Smooth muscle cell (in vitro differentiated cells): ENCODE measurements around the gene IL24. TPM values are rescaled to one million over a fixed set of nuclear protein-coding genes. Genes with fewer than 3 reads are reported as not detected.

Experiments used
- DNase-seq: peaks from one replicate; lab custom pipeline; 2025; ENCODE audit not compliant: unreplicated experiment; lab: John Stamatoyannopoulos, UW
- H2AFZ ChIP-seq: fragments of 200-600 bp; sonication (generic); 2 replicates; pipeline ENCODE4 v1.6.0; 2016; ENCODE audit warnings: antibody characterized with exemption, low read depth, mild to moderate bottlenecking
- H3F3A ChIP-seq: fragments of 200-600 bp; sonication (generic); 2 replicates; pipeline ENCODE4 v1.6.0; 2017; ENCODE audit warnings: antibody characterized with exemption, low read depth
- H3K27ac ChIP-seq: fragments of 200-600 bp; sonication (generic); 2 replicates; pipeline ENCODE4 v1.5.1; 2016; ENCODE audit warnings: low read depth, mild to moderate bottlenecking
- H3K27me3 ChIP-seq: fragments of 200-600 bp; sonication (generic); 2 replicates; pipeline ENCODE4 v1.6.1; 2016; ENCODE audit warnings: low read depth, mild to moderate bottlenecking
- H3K36me3 ChIP-seq: fragments of 200-600 bp; sonication (generic); 2 replicates; pipeline ENCODE4 v1.5.1; 2016; ENCODE audit warnings: low read depth
- H3K4me1 ChIP-seq: fragments of 200-600 bp; sonication (generic); 2 replicates; pipeline ENCODE4 v1.5.1; 2016; ENCODE audit warnings: low read depth
- H3K4me2 ChIP-seq: fragments of 200-600 bp; sonication (generic); 2 replicates; pipeline ENCODE4 v1.6.0; 2016; ENCODE audit warnings: mild to moderate bottlenecking
- H3K4me3 ChIP-seq: fragments of 200-600 bp; sonication (generic); 2 replicates; pipeline ENCODE4 v1.5.1; 2016; ENCODE audit warnings: mild to moderate bottlenecking
- H3K79me2 ChIP-seq: fragments of 200-600 bp; sonication (generic); 2 replicates; pipeline ENCODE4 v1.6.0; 2016; ENCODE audit warnings: low read depth, mild to moderate bottlenecking
- H3K9ac ChIP-seq: fragments of 200-600 bp; sonication (generic); 2 replicates; pipeline ENCODE4 v1.6.0; 2016; ENCODE audit warnings: low read depth
- H3K9me3 ChIP-seq: fragments of 200-600 bp; sonication (generic); replicated peaks from 2 replicates; pipeline ENCODE4 v1.5.1; 2016; ENCODE audit warnings: low read depth
- H4K20me1 ChIP-seq: fragments of 200-600 bp; sonication (generic); 2 replicates; pipeline ENCODE4 v1.6.0; 2016; ENCODE audit warnings: low read depth
- WGBS: methylation state at CpG from one replicate; pipeline ENCODE4 v1.1.7; 2016; ENCODE audit warnings: low lambda C conversion rate; 5-methylcytosine and 5-hydroxymethylcytosine counted together
- polyA plus RNA-seq: library from polyadenylated mRNA; unstranded; fragments of >200 nt; fragmentation: Nextera tagmentation; extraction: Ambion mirVana; gene quantifications from 2 replicates; pipeline ENCODE4 v1.2.1, GENCODE V29; 2016
- total RNA-seq: library from RNA; depleted of rRNA; stranded (reverse); fragments of >200 nt; gene quantifications from 2 replicates; pipeline ENCODE4 v1.2.3, GENCODE V29; 2014
- TF ChIP-seq, protein P1 (sequence below): fragments of 200-600 bp; sonication (generic); IDR thresholded peaks from 2 replicates; pipeline ENCODE4 v1.5.1; 2017; ENCODE audit warnings: borderline replicate concordance, mild to moderate bottlenecking, antibody characterized with exemption; ENCODE audit not compliant: insufficient read depth, poor library complexity, severe bottlenecking

Gene IL24
- total and polyA plus RNA-seq, 2 experiments from 2014 or later, result 1.5 to 1.9 TPM

DNA sequence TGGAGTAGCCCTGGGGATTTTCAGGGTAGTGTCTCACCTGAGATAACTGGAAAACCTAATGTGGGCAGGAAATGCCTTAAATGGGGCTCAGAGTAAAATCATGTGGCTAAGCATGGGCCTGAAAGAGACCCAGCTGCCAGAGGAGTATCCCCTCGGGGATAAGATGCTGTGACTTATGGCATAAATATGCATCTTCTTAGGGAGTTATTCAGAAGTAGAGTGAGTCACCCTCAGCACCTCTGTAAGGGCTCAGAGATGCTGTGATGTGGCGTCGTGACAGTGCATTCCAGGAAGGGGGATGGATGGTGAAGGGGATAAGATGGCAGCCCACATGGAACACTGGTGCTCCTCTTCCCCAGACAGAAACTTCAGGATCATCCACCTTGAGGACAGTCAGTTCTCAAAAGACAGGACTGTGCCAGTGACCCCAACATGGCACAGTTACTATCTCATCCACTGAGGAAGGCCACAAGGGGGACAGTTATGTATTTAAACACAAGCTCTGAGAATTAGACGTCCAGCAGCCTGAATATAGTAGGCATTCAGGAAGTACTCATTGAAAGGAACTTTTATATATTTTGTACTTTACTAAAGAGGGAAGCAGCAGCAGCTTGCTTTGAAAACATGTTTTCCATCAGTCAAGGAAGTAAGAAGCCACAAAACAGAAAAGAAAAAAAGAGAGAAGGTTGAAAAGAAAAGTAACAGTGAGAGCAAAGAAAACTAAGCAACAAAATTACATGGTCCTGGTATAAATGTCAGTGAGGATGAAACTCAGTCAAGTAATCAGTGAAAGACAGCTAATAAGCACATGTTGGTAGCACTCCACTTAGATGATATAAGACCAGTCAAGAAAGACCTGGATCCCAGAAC lies 8.3 kb downstream of the IL24 start:
- TF ChIP-seq, protein P1, sequence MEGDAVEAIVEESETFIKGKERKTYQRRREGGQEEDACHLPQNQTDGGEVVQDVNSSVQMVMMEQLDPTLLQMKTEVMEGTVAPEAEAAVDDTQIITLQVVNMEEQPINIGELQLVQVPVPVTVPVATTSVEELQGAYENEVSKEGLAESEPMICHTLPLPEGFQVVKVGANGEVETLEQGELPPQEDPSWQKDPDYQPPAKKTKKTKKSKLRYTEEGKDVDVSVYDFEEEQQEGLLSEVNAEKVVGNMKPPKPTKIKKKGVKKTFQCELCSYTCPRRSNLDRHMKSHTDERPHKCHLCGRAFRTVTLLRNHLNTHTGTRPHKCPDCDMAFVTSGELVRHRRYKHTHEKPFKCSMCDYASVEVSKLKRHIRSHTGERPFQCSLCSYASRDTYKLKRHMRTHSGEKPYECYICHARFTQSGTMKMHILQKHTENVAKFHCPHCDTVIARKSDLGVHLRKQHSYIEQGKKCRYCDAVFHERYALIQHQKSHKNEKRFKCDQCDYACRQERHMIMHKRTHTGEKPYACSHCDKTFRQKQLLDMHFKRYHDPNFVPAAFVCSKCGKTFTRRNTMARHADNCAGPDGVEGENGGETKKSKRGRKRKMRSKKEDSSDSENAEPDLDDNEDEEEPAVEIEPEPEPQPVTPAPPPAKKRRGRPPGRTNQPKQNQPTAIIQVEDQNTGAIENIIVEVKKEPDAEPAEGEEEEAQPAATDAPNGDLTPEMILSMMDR, result peak; percentile 9
- H3K4me2 ChIP-seq, result peak overlapping the region; percentile 23
- no peak for DNase-seq

GRCh38 chr1:206907304-206907991 lies 10.2 kb downstream of the IL24 start:
- Histone ChIP-seq H3K27me3 (peaks cover 23% of the 10 kb centered on the region), H3K9me3 (no peaks in the 10 kb centered on the region), H3F3A (no peaks in the 10 kb centered on the region), H4K20me1 (no peaks in the 10 kb centered on the region), H3K4me3 (no peak overlapping the region), H3K4me1 (no peaks in the 10 kb centered on the region), H3K4me2 (no peak overlapping the region), H3K9ac (no peak overlapping the region), H3K36me3 (no peaks in the 10 kb centered on the region), H3K79me2 (no peaks in the 10 kb centered on the region), H2AFZ (no peak overlapping the region), H3K27ac (no peak overlapping the region)
- WGBS, result 86% methylated on average over 23 of the region's 23 CpGs
- TF ChIP-seq, protein P1, result peak; percentile 15
- DNase-seq, result no peak

More for the DNA sequence above, 8.3 kb downstream of the IL24 start:
- no peaks in the 10 kb centered on the region for H3K79me2 ChIP-seq
- H3K36me3 ChIP-seq, result no peaks in the 10 kb centered on the region
- H4K20me1 ChIP-seq, result no peaks in the 10 kb centered on the region
- H3K27ac ChIP-seq, result peak overlapping the region; percentile 86
- H3K9ac ChIP-seq, result peak overlapping the region; percentile 42
- no peaks in the 10 kb centered on the region for H3K4me1 ChIP-seq
- WGBS, result 10% methylated on average over 4 of the region's 4 CpGs
- no peak overlapping the region for H3K4me3 ChIP-seq
- peaks cover 23% of the 10 kb centered on the region for H3K27me3 ChIP-seq
- H3K9me3 ChIP-seq, result no peaks in the 10 kb centered on the region
- H3F3A ChIP-seq, result no peaks in the 10 kb centered on the region
- peak overlapping the region; percentile 18 for H2AFZ ChIP-seq

DNA sequence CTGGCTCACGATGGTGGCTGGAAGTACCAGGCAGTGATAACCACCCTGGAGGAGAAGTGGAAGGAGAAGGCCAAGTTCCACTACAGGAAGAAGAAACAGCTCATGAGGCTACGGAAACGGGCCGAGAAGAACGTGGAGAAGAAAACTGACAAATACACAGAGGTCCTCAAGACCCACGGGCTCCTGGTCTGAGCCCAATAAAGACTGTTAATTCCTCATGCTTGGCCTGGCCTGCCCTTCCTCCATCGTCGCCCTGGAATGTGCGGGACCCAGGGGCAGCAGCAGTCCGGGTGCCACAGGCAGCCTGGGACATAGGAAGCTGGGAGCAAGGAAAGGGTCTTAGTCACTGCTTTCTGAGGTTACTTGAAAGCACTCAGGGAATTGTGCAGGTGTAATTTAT lies 10.8 kb downstream of the IL24 start:
- no peak overlapping the region for H2AFZ ChIP-seq
- no peak overlapping the region for H3K27ac ChIP-seq
- no peaks in the 10 kb centered on the region for H3K4me1 ChIP-seq
- H3K36me3 ChIP-seq, result no peaks in the 10 kb centered on the region
- H4K20me1 ChIP-seq, result no peaks in the 10 kb centered on the region
- no peak overlapping the region for H3K9ac ChIP-seq
- no peak overlapping the region for H3K4me2 ChIP-seq
- TF ChIP-seq, protein P1, result no peak
- WGBS, result 92% methylated on average over 10 of the region's 10 CpGs
- H3K4me3 ChIP-seq, result no peak overlapping the region
- no peaks in the 10 kb centered on the region for H3K79me2 ChIP-seq
- H3K9me3 ChIP-seq, result no peaks in the 10 kb centered on the region
- peaks cover 28% of the 10 kb centered on the region for H3K27me3 ChIP-seq
- DNase-seq, result no peak
- no peaks in the 10 kb centered on the region for H3F3A ChIP-seq
